GM23338 (cell line): ENCODE data around the gene C20orf204. TPM values are rescaled to one million over a fixed set of nuclear protein-coding genes. Genes with fewer than 3 reads are reported as not detected.

ENCODE experiments used
- ATAC-seq: fragments of 200-7000 bp; cut with Tn5 transposase; 3 replicates; pipeline ENCODE4 v1.9.1; 2020
- DNase-seq: peaks from one replicate; pipeline ENCODE4 v3.0.0-alpha.2; 2015; ENCODE audit warnings: low spot score
- H2AFZ ChIP-seq: fragments of 200-600 bp; sonication (generic); 2 replicates; pipeline ENCODE4 v1.8.0; 2016; ENCODE audit warnings: antibody characterized with exemption, mild to moderate bottlenecking, moderate library complexity
- H3F3A ChIP-seq: fragments of 200-600 bp; sonication (generic); replicated peaks from 2 replicates; pipeline ENCODE4 v1.8.0; 2017; ENCODE audit warnings: antibody characterized with exemption, mixed run types, low read depth
- H3K27ac ChIP-seq: fragments of 200-600 bp; sonication (generic); 2 replicates; pipeline ENCODE4 v1.6.1; 2016; ENCODE audit warnings: low read depth
- H3K27me3 ChIP-seq: fragments of 200-600 bp; sonication (generic); 2 replicates; pipeline ENCODE4 v1.8.0; 2016; ENCODE audit warnings: mild to moderate bottlenecking, mixed run types, moderate library complexity; ENCODE audit not compliant: insufficient read depth
- H3K36me3 ChIP-seq: fragments of 200-600 bp; sonication (generic); 2 replicates; pipeline ENCODE4 v1.8.0; 2016; ENCODE audit warnings: mild to moderate bottlenecking; ENCODE audit not compliant: insufficient read depth
- H3K4me1 ChIP-seq: fragments of 200-600 bp; sonication (generic); 2 replicates; pipeline ENCODE4 v1.8.0; 2016; ENCODE audit warnings: mild to moderate bottlenecking, moderate library complexity; ENCODE audit not compliant: insufficient read depth
- H3K4me2 ChIP-seq: fragments of 200-600 bp; sonication (generic); 2 replicates; pipeline ENCODE4 v1.7.1; 2017; ENCODE audit warnings: mixed run types
- H3K4me3 ChIP-seq: fragments of 200-600 bp; sonication (generic); 2 replicates; pipeline ENCODE4 v1.6.1; 2016; ENCODE audit warnings: mixed run types
- H3K79me2 ChIP-seq: fragments of 200-600 bp; sonication (generic); replicated peaks from 2 replicates; pipeline ENCODE4 v1.8.0; 2017; ENCODE audit warnings: mild to moderate bottlenecking; ENCODE audit not compliant: insufficient read depth
- H3K9me2 ChIP-seq: fragments of 200-600 bp; sonication (generic); 2 replicates; pipeline ENCODE4 v1.8.0; 2017; ENCODE audit not compliant: insufficient read depth
- H4K20me1 ChIP-seq: fragments of 200-600 bp; sonication (generic); replicated peaks from 2 replicates; pipeline ENCODE4 v1.8.0; 2017; ENCODE audit warnings: mild to moderate bottlenecking; ENCODE audit not compliant: insufficient read depth
- H3K27ac Mint-ChIP-seq: 2 replicates; pipeline ENCODE4 v1.8.0; 2020; ENCODE audit warnings: inconsistent platforms, mild to moderate bottlenecking, moderate library complexity, mixed read lengths
- H3K27me3 Mint-ChIP-seq: 3 replicates; pipeline ENCODE4 v1.8.0; 2022; ENCODE audit warnings: low read depth, mild to moderate bottlenecking, moderate library complexity, mixed read lengths, inconsistent platforms; ENCODE audit not compliant: insufficient read depth, poor library complexity
- H3K36me3 Mint-ChIP-seq: 3 replicates; pipeline ENCODE4 v1.8.0; 2021; ENCODE audit warnings: low read depth, mild to moderate bottlenecking, inconsistent platforms, moderate library complexity, mixed read lengths
- H3K4me1 Mint-ChIP-seq: 3 replicates; pipeline ENCODE4 v1.8.0; 2020; ENCODE audit warnings: mild to moderate bottlenecking, inconsistent platforms, mixed read lengths
- H3K4me3 Mint-ChIP-seq: 3 replicates; pipeline ENCODE4 v1.8.0; 2021; ENCODE audit warnings: moderate library complexity, mild to moderate bottlenecking, inconsistent platforms, mixed read lengths
- H3K9me3 Mint-ChIP-seq: 3 replicates; pipeline ENCODE4 v1.8.0; 2020; ENCODE audit warnings: moderate library complexity, mild to moderate bottlenecking, inconsistent platforms, mixed read lengths
- CREB1 ChIP-seq: fragments of 250-450 bp; sonication (Bioruptor Pico); IDR thresholded peaks from 2 replicates; pipeline ENCODE4 v1.5.0; 2020; ENCODE audit warnings: low read depth, mild to moderate bottlenecking, moderate library complexity
- EZH2 ChIP-seq: fragments of 200-600 bp; sonication (generic); IDR thresholded peaks from one replicate; pipeline ENCODE4 v1.8.0; 2017; ENCODE audit warnings: antibody characterized with exemption, mild to moderate bottlenecking, low read depth; ENCODE audit not compliant: unreplicated experiment
- POLR2AphosphoS5 ChIP-seq: IDR thresholded peaks from 2 replicates; pipeline ENCODE4 v1.6.1; 2016; ENCODE audit warnings: antibody characterized with exemption, low read depth
- STAT1 ChIP-seq: IDR thresholded peaks from one replicate; pipeline ENCODE4 v1.6.1; 2016; ENCODE audit warnings: antibody characterized with exemption; ENCODE audit not compliant: unreplicated experiment
- ZNF114 ChIP-seq: fragments of 250-450 bp; sonication (Bioruptor Pico); IDR thresholded peaks from 2 replicates; pipeline ENCODE4 v1.5.0; 2020; ENCODE audit warnings: mild to moderate bottlenecking, moderate library complexity
- ZNF331 ChIP-seq: fragments of 250-450 bp; sonication (Bioruptor Pico); IDR thresholded peaks from 2 replicates; pipeline ENCODE4 v1.5.0; 2020; ENCODE audit warnings: low read depth, mild to moderate bottlenecking, moderate library complexity
- polyA plus RNA-seq: library from polyadenylated mRNA; unstranded; fragments of >200 nt; fragmentation: Nextera tagmentation; extraction: Ambion mirVana; gene quantifications from 2 replicates; pipeline ENCODE4 v1.2.1, GENCODE V29; 2016
- total RNA-seq: library from RNA; depleted of rRNA; stranded (reverse); fragments of >200 nt; shearing (Covaris generic); gene quantifications from 2 replicates; pipeline ENCODE4 v1.2.3, GENCODE V29; 2014
- TF ChIP-seq, protein P1 (sequence below): fragments of 250-450 bp; sonication (Bioruptor Pico); IDR thresholded peaks from 2 replicates; pipeline ENCODE4 v1.5.0; 2020; ENCODE audit warnings: mild to moderate bottlenecking, moderate library complexity
- TF ChIP-seq, protein P2 (sequence below): IDR thresholded peaks from one replicate; pipeline ENCODE4 v1.6.1; 2018; ENCODE audit warnings: antibody characterized with exemption; ENCODE audit not compliant: unreplicated experiment
- TF ChIP-seq, protein P3 (sequence below), 2 experiments: fragments of 200-600 bp in 1 of 2; sonication (generic) in 1 of 2; conservative IDR thresholded peaks; 2 replicates each; pipeline versions ENCODE4 v1.5.1 to v1.6.1; 2016 to 2017; ENCODE audit warnings: antibody characterized with exemption in 2 of 2, low read depth in 2 of 2, mild to moderate bottlenecking in 2 of 2, moderate library complexity in 1 of 2

Gene C20orf204
- total and polyA plus RNA-seq, 2 experiments from 2014 or later: 0.73 to 0.82 TPM

DNA sequence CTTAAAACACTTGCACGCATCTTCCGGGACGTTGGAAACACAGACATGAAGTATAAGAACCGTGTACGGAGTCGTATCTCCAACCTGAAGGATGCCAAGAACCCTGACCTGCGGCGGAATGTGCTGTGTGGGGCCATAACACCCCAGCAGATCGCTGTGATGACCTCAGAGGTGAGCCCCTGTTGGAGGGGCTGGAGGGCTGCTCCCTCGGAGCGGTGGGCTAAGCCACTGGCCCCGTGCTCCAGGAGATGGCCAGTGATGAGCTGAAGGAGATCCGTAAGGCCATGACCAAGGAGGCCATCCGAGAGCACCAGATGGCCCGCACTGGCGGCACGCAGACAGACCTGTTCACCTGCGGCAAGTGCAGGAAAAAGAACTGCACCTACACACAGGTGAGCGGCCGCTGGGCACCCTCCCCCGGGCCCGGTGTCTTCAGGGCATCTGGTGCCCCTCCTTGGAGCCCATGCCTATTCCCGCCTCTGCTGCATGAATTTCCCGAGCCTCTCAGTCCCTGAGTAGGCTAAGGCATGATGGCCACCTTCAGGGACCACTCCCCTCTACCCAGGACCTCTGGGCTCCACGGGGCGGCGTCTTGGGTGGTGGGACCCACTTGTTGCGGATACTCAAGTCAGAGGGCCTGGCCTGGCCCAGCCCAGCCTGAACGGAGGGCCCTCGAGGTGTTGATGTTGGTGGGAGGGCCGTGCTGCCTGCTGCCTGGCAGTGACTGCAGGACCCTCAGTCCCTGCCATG lies 34.4 kb downstream of the C20orf204 start:
- Mint-ChIP-seq H3K4me3 (no peak overlapping the region), H3K36me3 (peaks cover 2% of the 10 kb centered on the region; the same call in 1 of the 3 replicates), H3K27me3 (peaks cover 10% of the 10 kb centered on the region), H3K9me3 (no peaks in the 10 kb centered on the region), H3K4me1 (peaks cover 15% of the 10 kb centered on the region), H3K27ac (no peak overlapping the region)
- H3K79me2 ChIP-seq: no peaks in the 10 kb centered on the region
- no peak for ATAC-seq
- no peak overlapping the region for H2AFZ ChIP-seq
- H3K4me3 ChIP-seq: no peak overlapping the region
- TF ChIP-seq, protein P1, sequence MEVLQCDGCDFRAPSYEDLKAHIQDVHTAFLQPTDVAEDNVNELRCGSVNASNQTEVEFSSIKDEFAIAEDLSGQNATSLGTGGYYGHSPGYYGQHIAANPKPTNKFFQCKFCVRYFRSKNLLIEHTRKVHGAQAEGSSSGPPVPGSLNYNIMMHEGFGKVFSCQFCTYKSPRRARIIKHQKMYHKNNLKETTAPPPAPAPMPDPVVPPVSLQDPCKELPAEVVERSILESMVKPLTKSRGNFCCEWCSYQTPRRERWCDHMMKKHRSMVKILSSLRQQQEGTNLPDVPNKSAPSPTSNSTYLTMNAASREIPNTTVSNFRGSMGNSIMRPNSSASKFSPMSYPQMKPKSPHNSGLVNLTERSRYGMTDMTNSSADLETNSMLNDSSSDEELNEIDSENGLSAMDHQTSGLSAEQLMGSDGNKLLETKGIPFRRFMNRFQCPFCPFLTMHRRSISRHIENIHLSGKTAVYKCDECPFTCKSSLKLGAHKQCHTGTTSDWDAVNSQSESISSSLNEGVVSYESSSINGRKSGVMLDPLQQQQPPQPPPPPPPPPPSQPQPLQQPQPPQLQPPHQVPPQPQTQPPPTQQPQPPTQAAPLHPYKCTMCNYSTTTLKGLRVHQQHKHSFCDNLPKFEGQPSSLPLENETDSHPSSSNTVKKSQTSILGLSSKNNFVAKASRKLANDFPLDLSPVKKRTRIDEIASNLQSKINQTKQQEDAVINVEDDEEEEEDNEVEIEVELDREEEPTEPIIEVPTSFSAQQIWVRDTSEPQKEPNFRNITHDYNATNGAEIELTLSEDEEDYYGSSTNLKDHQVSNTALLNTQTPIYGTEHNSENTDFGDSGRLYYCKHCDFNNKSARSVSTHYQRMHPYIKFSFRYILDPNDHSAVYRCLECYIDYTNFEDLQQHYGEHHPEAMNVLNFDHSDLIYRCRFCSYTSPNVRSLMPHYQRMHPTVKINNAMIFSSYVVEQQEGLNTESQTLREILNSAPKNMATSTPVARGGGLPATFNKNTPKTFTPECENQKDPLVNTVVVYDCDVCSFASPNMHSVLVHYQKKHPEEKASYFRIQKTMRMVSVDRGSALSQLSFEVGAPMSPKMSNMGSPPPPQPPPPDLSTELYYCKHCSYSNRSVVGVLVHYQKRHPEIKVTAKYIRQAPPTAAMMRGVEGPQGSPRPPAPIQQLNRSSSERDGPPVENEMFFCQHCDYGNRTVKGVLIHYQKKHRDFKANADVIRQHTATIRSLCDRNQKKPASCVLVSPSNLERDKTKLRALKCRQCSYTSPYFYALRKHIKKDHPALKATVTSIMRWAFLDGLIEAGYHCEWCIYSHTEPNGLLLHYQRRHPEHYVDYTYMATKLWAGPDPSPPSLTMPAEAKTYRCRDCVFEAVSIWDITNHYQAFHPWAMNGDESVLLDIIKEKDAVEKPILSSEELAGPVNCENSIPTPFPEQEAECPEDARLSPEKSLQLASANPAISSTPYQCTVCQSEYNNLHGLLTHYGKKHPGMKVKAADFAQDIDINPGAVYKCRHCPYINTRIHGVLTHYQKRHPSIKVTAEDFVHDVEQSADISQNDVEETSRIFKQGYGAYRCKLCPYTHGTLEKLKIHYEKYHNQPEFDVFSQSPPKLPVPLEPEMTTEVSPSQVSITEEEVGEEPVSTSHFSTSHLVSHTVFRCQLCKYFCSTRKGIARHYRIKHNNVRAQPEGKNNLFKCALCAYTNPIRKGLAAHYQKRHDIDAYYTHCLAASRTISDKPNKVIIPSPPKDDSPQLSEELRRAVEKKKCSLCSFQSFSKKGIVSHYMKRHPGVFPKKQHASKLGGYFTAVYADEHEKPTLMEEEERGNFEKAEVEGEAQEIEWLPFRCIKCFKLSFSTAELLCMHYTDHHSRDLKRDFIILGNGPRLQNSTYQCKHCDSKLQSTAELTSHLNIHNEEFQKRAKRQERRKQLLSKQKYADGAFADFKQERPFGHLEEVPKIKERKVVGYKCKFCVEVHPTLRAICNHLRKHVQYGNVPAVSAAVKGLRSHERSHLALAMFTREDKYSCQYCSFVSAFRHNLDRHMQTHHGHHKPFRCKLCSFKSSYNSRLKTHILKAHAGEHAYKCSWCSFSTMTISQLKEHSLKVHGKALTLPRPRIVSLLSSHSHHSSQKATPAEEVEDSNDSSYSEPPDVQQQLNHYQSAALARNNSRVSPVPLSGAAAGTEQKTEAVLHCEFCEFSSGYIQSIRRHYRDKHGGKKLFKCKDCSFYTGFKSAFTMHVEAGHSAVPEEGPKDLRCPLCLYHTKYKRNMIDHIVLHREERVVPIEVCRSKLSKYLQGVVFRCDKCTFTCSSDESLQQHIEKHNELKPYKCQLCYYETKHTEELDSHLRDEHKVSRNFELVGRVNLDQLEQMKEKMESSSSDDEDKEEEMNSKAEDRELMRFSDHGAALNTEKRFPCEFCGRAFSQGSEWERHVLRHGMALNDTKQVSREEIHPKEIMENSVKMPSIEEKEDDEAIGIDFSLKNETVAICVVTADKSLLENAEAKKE (CRISPR knock-in tag): no peak
- TF ChIP-seq POLR2AphosphoS5 (no peak), STAT1 (no peak), EZH2 (no peak), CREB1 (CRISPR knock-in tag) (no peak), ZNF331 (CRISPR knock-in tag) (no peak), ZNF114 (CRISPR knock-in tag) (no peak)
- TF ChIP-seq, protein P2, sequence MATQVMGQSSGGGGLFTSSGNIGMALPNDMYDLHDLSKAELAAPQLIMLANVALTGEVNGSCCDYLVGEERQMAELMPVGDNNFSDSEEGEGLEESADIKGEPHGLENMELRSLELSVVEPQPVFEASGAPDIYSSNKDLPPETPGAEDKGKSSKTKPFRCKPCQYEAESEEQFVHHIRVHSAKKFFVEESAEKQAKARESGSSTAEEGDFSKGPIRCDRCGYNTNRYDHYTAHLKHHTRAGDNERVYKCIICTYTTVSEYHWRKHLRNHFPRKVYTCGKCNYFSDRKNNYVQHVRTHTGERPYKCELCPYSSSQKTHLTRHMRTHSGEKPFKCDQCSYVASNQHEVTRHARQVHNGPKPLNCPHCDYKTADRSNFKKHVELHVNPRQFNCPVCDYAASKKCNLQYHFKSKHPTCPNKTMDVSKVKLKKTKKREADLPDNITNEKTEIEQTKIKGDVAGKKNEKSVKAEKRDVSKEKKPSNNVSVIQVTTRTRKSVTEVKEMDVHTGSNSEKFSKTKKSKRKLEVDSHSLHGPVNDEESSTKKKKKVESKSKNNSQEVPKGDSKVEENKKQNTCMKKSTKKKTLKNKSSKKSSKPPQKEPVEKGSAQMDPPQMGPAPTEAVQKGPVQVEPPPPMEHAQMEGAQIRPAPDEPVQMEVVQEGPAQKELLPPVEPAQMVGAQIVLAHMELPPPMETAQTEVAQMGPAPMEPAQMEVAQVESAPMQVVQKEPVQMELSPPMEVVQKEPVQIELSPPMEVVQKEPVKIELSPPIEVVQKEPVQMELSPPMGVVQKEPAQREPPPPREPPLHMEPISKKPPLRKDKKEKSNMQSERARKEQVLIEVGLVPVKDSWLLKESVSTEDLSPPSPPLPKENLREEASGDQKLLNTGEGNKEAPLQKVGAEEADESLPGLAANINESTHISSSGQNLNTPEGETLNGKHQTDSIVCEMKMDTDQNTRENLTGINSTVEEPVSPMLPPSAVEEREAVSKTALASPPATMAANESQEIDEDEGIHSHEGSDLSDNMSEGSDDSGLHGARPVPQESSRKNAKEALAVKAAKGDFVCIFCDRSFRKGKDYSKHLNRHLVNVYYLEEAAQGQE: no peak
- TF ChIP-seq, protein P3, sequence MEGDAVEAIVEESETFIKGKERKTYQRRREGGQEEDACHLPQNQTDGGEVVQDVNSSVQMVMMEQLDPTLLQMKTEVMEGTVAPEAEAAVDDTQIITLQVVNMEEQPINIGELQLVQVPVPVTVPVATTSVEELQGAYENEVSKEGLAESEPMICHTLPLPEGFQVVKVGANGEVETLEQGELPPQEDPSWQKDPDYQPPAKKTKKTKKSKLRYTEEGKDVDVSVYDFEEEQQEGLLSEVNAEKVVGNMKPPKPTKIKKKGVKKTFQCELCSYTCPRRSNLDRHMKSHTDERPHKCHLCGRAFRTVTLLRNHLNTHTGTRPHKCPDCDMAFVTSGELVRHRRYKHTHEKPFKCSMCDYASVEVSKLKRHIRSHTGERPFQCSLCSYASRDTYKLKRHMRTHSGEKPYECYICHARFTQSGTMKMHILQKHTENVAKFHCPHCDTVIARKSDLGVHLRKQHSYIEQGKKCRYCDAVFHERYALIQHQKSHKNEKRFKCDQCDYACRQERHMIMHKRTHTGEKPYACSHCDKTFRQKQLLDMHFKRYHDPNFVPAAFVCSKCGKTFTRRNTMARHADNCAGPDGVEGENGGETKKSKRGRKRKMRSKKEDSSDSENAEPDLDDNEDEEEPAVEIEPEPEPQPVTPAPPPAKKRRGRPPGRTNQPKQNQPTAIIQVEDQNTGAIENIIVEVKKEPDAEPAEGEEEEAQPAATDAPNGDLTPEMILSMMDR (conservative IDR thresholded peaks at IDR 0.05; ENCODE audit: low read depth in 2 of 2): no peak
- no peaks in the 10 kb centered on the region for H3K27me3 ChIP-seq
- no peak for DNase-seq
- no peaks in the 10 kb centered on the region for H4K20me1 ChIP-seq
- H3K36me3 ChIP-seq: no peaks in the 10 kb centered on the region
- 0 out of 2 replicates have a peak, but pooled peaks cover 5% of the 10 kb centered on the region for H3K4me1 ChIP-seq
- no peaks in the 10 kb centered on the region for H3F3A ChIP-seq
- H3K4me2 ChIP-seq: no peak overlapping the region
- no peak overlapping the region for H3K27ac ChIP-seq
- H3K9me2 ChIP-seq: no peaks in the 10 kb centered on the region
